ENCODE measurements around the gene KCNK1.

The KCNK1 gene

GRCh38 chr1:233603478-233603877 lies 10.4 kb upstream of the KCNK1 start:
- Histone ChIP-seq H3K9me2 (replicated peaks; ENCODE audit: insufficient read depth, low read length) (no peaks in the 10 kb centered on the region), H2AFZ (ENCODE audit: low read length) (no peak overlapping the region), H3K79me2 (ENCODE audit: low read length) (no peaks in the 10 kb centered on the region), H3F3A (ENCODE audit: insufficient read depth, low read length) (peaks cover 8% of the 10 kb centered on the region; the same call in 1 of the 2 replicates), H3K27me3 (replicated peaks; ENCODE audit: insufficient read depth, low read length) (no peaks in the 10 kb centered on the region), H3K4me2 (ENCODE audit: low read depth, low read length) (no peak overlapping the region), H3K9ac (ENCODE audit: low read length) (no peak overlapping the region), H3K36me3 (replicated peaks; ENCODE audit: insufficient read depth, low read length) (no peaks in the 10 kb centered on the region), H3K4me3 (ENCODE audit: low read length) (no peak overlapping the region), H3K27ac (ENCODE audit: low read length) (no peak overlapping the region), H3K4me1 (ENCODE audit: low read length) (peaks cover 15% of the 10 kb centered on the region), H4K20me1 (ENCODE audit: insufficient read depth, low read length) (no peaks in the 10 kb centered on the region), H3K9me3 (replicated peaks; ENCODE audit: insufficient read depth, low read length) (no peaks in the 10 kb centered on the region)
- DNase-seq, result no peak
- TF ChIP-seq EZH2 (optimal IDR thresholded peaks at IDR 0.05; ENCODE audit: low read depth, low read length), result no peak
- no peak for TF ChIP-seq EZH2phosphoT487 (IDR thresholded peaks at IDR 0.05; ENCODE audit: low read length)
- no peak for TF ChIP-seq CTCF (IDR thresholded peaks at IDR 0.05; ENCODE audit: low read length)

- Histone ChIP-seq H3K4me1 (ENCODE audit: low read length) (peaks cover 15% of the 10 kb centered on the region), H3F3A (ENCODE audit: insufficient read depth, low read length) (peaks cover 8% of the 10 kb centered on the region; the same call in 1 of the 2 replicates), H3K9me3 (replicated peaks; ENCODE audit: insufficient read depth, low read length) (no peaks in the 10 kb centered on the region), H3K79me2 (ENCODE audit: low read length) (no peaks in the 10 kb centered on the region), H3K36me3 (replicated peaks; ENCODE audit: insufficient read depth, low read length) (no peaks in the 10 kb centered on the region), H3K27me3 (replicated peaks; ENCODE audit: insufficient read depth, low read length) (no peaks in the 10 kb centered on the region), H4K20me1 (ENCODE audit: insufficient read depth, low read length) (no peaks in the 10 kb centered on the region), H3K4me3 (ENCODE audit: low read length) (no peak overlapping the region), H3K9me2 (replicated peaks; ENCODE audit: insufficient read depth, low read length) (no peaks in the 10 kb centered on the region), H3K9ac (ENCODE audit: low read length) (no peak overlapping the region), H3K4me2 (ENCODE audit: low read depth, low read length) (no peak overlapping the region), H2AFZ (ENCODE audit: low read length) (no peak overlapping the region), H3K27ac (ENCODE audit: low read length) (no peak overlapping the region)
- TF ChIP-seq EZH2phosphoT487 (IDR thresholded peaks at IDR 0.05; ENCODE audit: low read length), result no peak
- DNase-seq, result no peak
Measured at GRCh38 chr1:233605205-233605604, 8.7 kb upstream of the KCNK1 start.

GRCh38 chr1:233606813-233607212 lies 7.1 kb upstream of the KCNK1 start:
- H3F3A ChIP-seq (ENCODE audit: insufficient read depth, low read length), result peaks cover 8% of the 10 kb centered on the region; the same call in 1 of the 2 replicates
- H2AFZ ChIP-seq (ENCODE audit: low read length), result peak overlapping the region; percentile 40
- no peak for DNase-seq
- no peaks in the 10 kb centered on the region for H3K79me2 ChIP-seq (ENCODE audit: low read length)
- no peak overlapping the region for H3K9ac ChIP-seq (ENCODE audit: low read length)
- peaks cover 15% of the 10 kb centered on the region for H3K4me1 ChIP-seq (ENCODE audit: low read length)
- H3K4me3 ChIP-seq (ENCODE audit: low read length), result no peak overlapping the region
- no peaks in the 10 kb centered on the region for H3K36me3 ChIP-seq (replicated peaks; ENCODE audit: insufficient read depth, low read length)
- no peak for TF ChIP-seq EZH2phosphoT487 (IDR thresholded peaks at IDR 0.05; ENCODE audit: low read length)
- no peak for TF ChIP-seq EZH2 (optimal IDR thresholded peaks at IDR 0.05; ENCODE audit: low read depth, low read length)
- no peak for TF ChIP-seq CTCF (IDR thresholded peaks at IDR 0.05; ENCODE audit: low read length)
- H3K27ac ChIP-seq (ENCODE audit: low read length), result peak overlapping the region; percentile 20; the same call in 1 of the 2 replicates
- H3K4me2 ChIP-seq (ENCODE audit: low read depth, low read length), result peak overlapping the region; percentile 34; the same call in 1 of the 2 replicates
- no peaks in the 10 kb centered on the region for H3K9me3 ChIP-seq (replicated peaks; ENCODE audit: insufficient read depth, low read length)
- no peaks in the 10 kb centered on the region for H3K9me2 ChIP-seq (replicated peaks; ENCODE audit: insufficient read depth, low read length)
- H4K20me1 ChIP-seq (ENCODE audit: insufficient read depth, low read length), result no peaks in the 10 kb centered on the region
- no peaks in the 10 kb centered on the region for H3K27me3 ChIP-seq (replicated peaks; ENCODE audit: insufficient read depth, low read length)

- H3K79me2 ChIP-seq (ENCODE audit: low read length), result no peaks in the 10 kb centered on the region
- H3K36me3 ChIP-seq (replicated peaks; ENCODE audit: insufficient read depth, low read length), result no peaks in the 10 kb centered on the region
- no peaks in the 10 kb centered on the region for H3K9me3 ChIP-seq (replicated peaks; ENCODE audit: insufficient read depth, low read length)
- no peak for TF ChIP-seq EZH2phosphoT487 (IDR thresholded peaks at IDR 0.05; ENCODE audit: low read length)
- no peak for TF ChIP-seq EZH2 (optimal IDR thresholded peaks at IDR 0.05; ENCODE audit: low read depth, low read length)
- TF ChIP-seq CTCF (IDR thresholded peaks at IDR 0.05; ENCODE audit: low read length), result peak; percentile 23; the same call in 1 of the 2 replicates
- H3K9ac ChIP-seq (ENCODE audit: low read length), result no peak overlapping the region
- no peak overlapping the region for H3K4me3 ChIP-seq (ENCODE audit: low read length)
- H3K27ac ChIP-seq (ENCODE audit: low read length), result peak overlapping the region; percentile 20; the same call in 1 of the 2 replicates
- H3F3A ChIP-seq (ENCODE audit: insufficient read depth, low read length), result peaks cover 8% of the 10 kb centered on the region; the same call in 1 of the 2 replicates
- H3K4me1 ChIP-seq (ENCODE audit: low read length), result peaks cover 15% of the 10 kb centered on the region
- no peaks in the 10 kb centered on the region for H4K20me1 ChIP-seq (ENCODE audit: insufficient read depth, low read length)
- peak; percentile 90 for DNase-seq
- peak overlapping the region; percentile 40 for H2AFZ ChIP-seq (ENCODE audit: low read length)
- no peaks in the 10 kb centered on the region for H3K27me3 ChIP-seq (replicated peaks; ENCODE audit: insufficient read depth, low read length)
- H3K9me2 ChIP-seq (replicated peaks; ENCODE audit: insufficient read depth, low read length), result no peaks in the 10 kb centered on the region
- peak overlapping the region; percentile 34 for H3K4me2 ChIP-seq (ENCODE audit: low read depth, low read length)
Measured at GRCh38 chr1:233607252-233608119, 6.4 kb upstream of the KCNK1 start.

Measured in MM.1S (cell line).